ENCODE results near the gene EXOC2. TPM values are rescaled to one million over a fixed set of nuclear protein-coding genes. Genes with fewer than 3 reads are reported as not detected.

EXOC2 gene
- polyA plus RNA-seq, 4 donors, result 4.5 to 14.1 (median 8.8) TPM

DNA sequence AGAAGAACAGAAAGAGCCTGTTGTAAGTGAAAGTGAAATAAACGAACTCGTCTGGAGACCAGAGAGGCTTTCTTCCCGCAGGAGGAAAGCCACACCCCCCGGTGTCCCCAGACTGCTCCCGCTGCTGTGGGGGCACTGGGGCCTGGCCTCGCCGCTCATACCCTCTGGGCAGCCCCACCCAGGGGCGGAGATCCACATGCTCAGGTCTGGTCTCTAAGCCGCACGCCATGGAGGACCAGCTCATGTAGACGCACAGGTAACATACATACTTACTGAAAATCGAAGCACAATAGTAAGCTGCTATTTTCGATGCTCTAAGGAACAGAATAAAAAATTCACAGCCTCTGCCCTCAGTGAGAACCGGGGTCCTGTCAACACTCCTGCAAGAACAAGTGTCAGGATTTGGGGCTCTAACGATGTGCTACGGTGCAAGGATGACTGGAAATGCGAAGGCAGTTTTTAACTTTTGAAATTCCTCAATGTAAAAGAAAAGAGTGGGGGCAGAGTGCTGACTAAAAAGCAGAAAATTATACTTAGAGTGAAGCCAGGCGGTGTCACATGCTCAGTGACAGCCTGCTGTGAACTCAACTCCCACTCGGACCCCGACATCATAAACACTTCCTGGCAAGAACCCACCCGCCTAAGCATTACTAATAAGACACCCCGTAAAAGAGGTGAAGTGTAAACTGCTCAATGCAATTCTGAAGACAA is 190.9 kb downstream of the EXOC2 start:
- DNase-seq, result peak in 1 of 2 donors; percentile 64
- peaks cover 0 to 10% (median 0%) of the 10 kb centered on the region in 3 donors for H3K36me3 ChIP-seq (ENCODE audit: control insufficient read depth in 3 of 3, insufficient read depth in 2 of 3, low read depth in 1 of 3, low read length in 3 of 3)
- peak overlapping the region in 2 of 3 donors; percentile 1 to 29 for H3K27ac ChIP-seq (ENCODE audit: low read depth in 1 of 3, low read length in 2 of 3)
- H3K27me3 ChIP-seq (ENCODE audit: control insufficient read depth in 3 of 3, insufficient read depth in 3 of 3, low read length in 3 of 3), result no peaks in the 10 kb centered on the region
- WGBS, 3 donors, result 44 to 57% (median 45%) methylated on average over 22 of the region's 22 CpGs
- no peaks in the 10 kb centered on the region for H3K9me3 ChIP-seq (ENCODE audit: control insufficient read depth in 2 of 2, insufficient read depth in 1 of 2, low read depth in 1 of 2, low read length in 1 of 2)
- no peaks in the 10 kb centered on the region for H3K4me1 ChIP-seq (ENCODE audit: control insufficient read depth in 3 of 3, insufficient read depth in 2 of 3, low read depth in 1 of 3, low read length in 2 of 3)
- FAIRE-seq, result no peak
- peak overlapping the region in 1 of 3 donors; percentile 51 for H3K4me3 ChIP-seq (ENCODE audit: low read depth in 1 of 3, low read length in 3 of 3)

DNA sequence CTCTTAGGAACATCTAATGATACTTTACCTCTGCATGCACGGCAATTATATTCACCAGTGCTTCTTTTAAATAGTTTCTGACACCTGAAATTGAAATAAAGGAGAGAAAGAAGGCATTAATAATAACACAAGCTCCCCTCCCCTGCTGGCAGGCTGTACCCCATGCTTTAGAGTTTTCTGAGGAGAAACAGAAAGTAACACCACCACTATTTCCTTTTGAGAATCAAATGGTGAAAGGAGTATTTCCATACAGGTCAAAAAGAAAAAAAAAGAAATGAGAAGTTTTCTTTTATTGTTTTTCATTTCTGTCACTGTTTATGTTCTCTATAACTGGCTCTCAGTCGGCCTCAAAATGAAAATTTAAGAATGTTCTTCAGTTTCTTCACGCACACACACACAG is 193.3 kb downstream of the EXOC2 start:
- H3K27ac ChIP-seq (ENCODE audit: low read depth in 1 of 3, low read length in 2 of 3), result peak overlapping the region in 1 of 3 donors; percentile 34
- H3K36me3 ChIP-seq (ENCODE audit: control insufficient read depth in 3 of 3, insufficient read depth in 2 of 3, low read depth in 1 of 3, low read length in 3 of 3), result peaks cover 0 to 13% (median 4%) of the 10 kb centered on the region in 3 donors
- no peaks in the 10 kb centered on the region for H3K27me3 ChIP-seq (ENCODE audit: control insufficient read depth in 3 of 3, insufficient read depth in 3 of 3, low read length in 3 of 3)
- no peak for FAIRE-seq
- H3K9me3 ChIP-seq (ENCODE audit: control insufficient read depth in 2 of 2, insufficient read depth in 1 of 2, low read depth in 1 of 2, low read length in 1 of 2), result no peaks in the 10 kb centered on the region
- 67 to 79% (median 77%) methylated on average over 3 of the region's 3 CpGs for WGBS, 3 donors
- no peak for DNase-seq
- H3K4me3 ChIP-seq (ENCODE audit: low read depth in 1 of 3, low read length in 3 of 3), result no peak overlapping the region
- no peaks in the 10 kb centered on the region for H3K4me1 ChIP-seq (ENCODE audit: control insufficient read depth in 3 of 3, insufficient read depth in 2 of 3, low read depth in 1 of 3, low read length in 2 of 3)

DNA sequence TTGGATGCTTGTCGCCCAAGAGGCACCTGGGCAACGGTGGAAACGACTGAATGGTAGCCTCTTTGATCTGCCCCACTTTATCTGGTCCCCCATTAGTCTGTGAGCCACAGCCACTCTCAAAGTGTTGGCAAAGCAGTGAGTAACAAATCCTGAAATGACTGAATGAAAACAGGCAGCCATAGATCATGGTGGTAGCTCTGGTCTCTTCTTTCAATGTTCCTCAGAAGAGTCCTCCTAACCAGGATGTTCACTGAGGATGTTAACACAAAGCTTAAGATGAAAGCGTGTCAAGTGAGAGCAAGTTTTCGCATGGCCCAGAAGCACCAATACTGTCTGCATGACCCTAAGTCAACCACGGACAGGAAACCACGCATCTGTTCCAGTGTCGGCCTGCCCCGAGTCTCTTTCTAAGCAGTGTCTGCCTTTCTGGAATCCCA is 194.1 kb downstream of the EXOC2 start:
- Histone ChIP-seq H3K4me3 (ENCODE audit: low read depth in 1 of 3, low read length in 3 of 3) (no peak overlapping the region), H3K9me3 (ENCODE audit: control insufficient read depth in 2 of 2, insufficient read depth in 1 of 2, low read depth in 1 of 2, low read length in 1 of 2) (no peaks in the 10 kb centered on the region), H3K27me3 (ENCODE audit: control insufficient read depth in 3 of 3, insufficient read depth in 3 of 3, low read length in 3 of 3) (no peaks in the 10 kb centered on the region), H3K36me3 (ENCODE audit: control insufficient read depth in 3 of 3, insufficient read depth in 2 of 3, low read depth in 1 of 3, low read length in 3 of 3) (peaks cover 0 to 8% (median 4%) of the 10 kb centered on the region in 3 donors), H3K4me1 (ENCODE audit: control insufficient read depth in 3 of 3, insufficient read depth in 2 of 3, low read depth in 1 of 3, low read length in 2 of 3) (no peaks in the 10 kb centered on the region), H3K27ac (ENCODE audit: low read depth in 1 of 3, low read length in 2 of 3) (peak overlapping the region in 2 of 3 donors; percentile 14 to 39)
- FAIRE-seq (no peak), DNase-seq (peak; percentile 11 to 25)
- 72 to 89% (median 77%) methylated on average over 9 of the region's 9 CpGs for WGBS, 3 donors

DNA sequence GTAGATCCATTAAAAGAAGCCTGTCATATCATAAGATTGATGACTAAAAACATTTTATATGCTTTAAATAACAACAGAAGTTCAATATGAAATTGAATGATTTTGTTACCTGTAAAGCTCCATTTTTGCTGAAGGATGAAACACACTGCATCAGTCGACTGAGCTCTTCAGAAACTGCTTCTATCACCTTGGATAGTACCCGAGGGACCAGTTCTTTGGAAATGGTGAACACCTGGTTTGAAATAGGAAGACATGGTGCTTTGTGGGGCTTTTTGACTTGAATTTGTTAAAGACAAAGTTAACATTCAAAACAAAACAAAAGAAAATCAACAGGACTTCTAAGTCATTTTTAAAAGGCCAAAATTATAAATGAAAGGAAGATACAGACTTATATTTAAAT is 195.7 kb downstream of the EXOC2 start:
- H3K36me3 ChIP-seq (ENCODE audit: control insufficient read depth in 3 of 3, insufficient read depth in 2 of 3, low read depth in 1 of 3, low read length in 3 of 3), result peaks cover 0 to 6% (median 4%) of the 10 kb centered on the region in 3 donors
- FAIRE-seq, result no peak
- H3K27me3 ChIP-seq (ENCODE audit: control insufficient read depth in 3 of 3, insufficient read depth in 3 of 3, low read length in 3 of 3), result no peaks in the 10 kb centered on the region
- H3K4me3 ChIP-seq (ENCODE audit: low read depth in 1 of 3, low read length in 3 of 3), result no peak overlapping the region
- H3K27ac ChIP-seq (ENCODE audit: low read depth in 1 of 3, low read length in 2 of 3), result no peak overlapping the region
- H3K4me1 ChIP-seq (ENCODE audit: control insufficient read depth in 3 of 3, insufficient read depth in 2 of 3, low read depth in 1 of 3, low read length in 2 of 3), result no peaks in the 10 kb centered on the region
- WGBS, 3 donors, result 73 to 96% (median 84%) methylated on average over 2 of the region's 2 CpGs
- H3K9me3 ChIP-seq (ENCODE audit: control insufficient read depth in 2 of 2, insufficient read depth in 1 of 2, low read depth in 1 of 2, low read length in 1 of 2), result no peaks in the 10 kb centered on the region
- no peak for DNase-seq

DNA sequence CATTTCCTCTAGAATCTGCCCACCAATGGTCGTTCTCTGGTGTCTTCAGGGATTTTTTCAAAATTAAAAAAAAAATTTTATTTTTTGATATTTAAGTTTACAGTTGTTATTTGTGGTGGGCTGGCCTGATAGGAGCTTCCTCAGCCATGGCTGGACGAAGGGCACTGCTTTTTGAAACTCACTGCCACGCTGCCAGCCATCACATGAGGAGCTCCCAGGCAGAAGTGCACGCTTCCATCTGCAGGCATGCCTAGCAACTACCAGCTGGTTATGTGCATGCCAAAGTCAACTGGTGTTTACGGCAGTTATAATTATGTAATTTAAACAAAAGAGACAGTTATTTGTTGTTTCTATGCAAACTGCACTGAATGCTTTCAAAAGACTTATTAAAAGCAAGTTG is 196.3 kb downstream of the EXOC2 start:
- Histone ChIP-seq H3K27ac (ENCODE audit: low read depth in 1 of 3, low read length in 2 of 3) (no peak overlapping the region), H3K9me3 (ENCODE audit: control insufficient read depth in 2 of 2, insufficient read depth in 1 of 2, low read depth in 1 of 2, low read length in 1 of 2) (no peaks in the 10 kb centered on the region), H3K27me3 (ENCODE audit: control insufficient read depth in 3 of 3, insufficient read depth in 3 of 3, low read length in 3 of 3) (no peaks in the 10 kb centered on the region), H3K4me3 (ENCODE audit: low read depth in 1 of 3, low read length in 3 of 3) (no peak overlapping the region), H3K4me1 (ENCODE audit: control insufficient read depth in 3 of 3, insufficient read depth in 2 of 3, low read depth in 1 of 3, low read length in 2 of 3) (no peaks in the 10 kb centered on the region), H3K36me3 (ENCODE audit: control insufficient read depth in 3 of 3, insufficient read depth in 2 of 3, low read depth in 1 of 3, low read length in 3 of 3) (peaks cover 0 to 6% (median 4%) of the 10 kb centered on the region in 3 donors)
- FAIRE-seq (no peak), DNase-seq (no peak)
- WGBS, 3 donors, result 89 to 98% (median 96%) methylated on average over 5 of the region's 5 CpGs

DNA sequence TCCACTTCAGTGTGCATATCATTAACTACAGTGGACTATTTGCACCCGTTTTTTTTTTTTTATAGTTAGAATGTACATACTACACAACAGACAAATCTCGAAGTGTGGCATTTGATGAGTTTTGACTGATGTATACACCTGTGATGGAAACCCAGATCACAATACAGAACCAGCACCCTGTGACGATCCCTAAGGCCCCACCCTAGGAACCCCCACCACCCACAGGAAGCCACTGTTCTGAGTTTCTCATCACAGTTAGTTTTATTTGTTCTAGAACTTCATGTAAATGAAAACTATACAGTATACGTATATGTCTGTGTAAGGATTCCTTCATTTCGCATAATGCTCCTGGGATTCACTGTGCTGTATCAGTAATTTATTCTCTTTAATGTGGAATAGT is 198.5 kb downstream of the EXOC2 start:
- H3K9me3 ChIP-seq (ENCODE audit: control insufficient read depth in 2 of 2, insufficient read depth in 1 of 2, low read depth in 1 of 2, low read length in 1 of 2), result no peaks in the 10 kb centered on the region
- no peak overlapping the region for H3K27ac ChIP-seq (ENCODE audit: low read depth in 1 of 3, low read length in 2 of 3)
- FAIRE-seq (no peak), DNase-seq (no peak)
- no peaks in the 10 kb centered on the region for H3K4me1 ChIP-seq (ENCODE audit: control insufficient read depth in 3 of 3, insufficient read depth in 2 of 3, low read depth in 1 of 3, low read length in 2 of 3)
- H3K36me3 ChIP-seq (ENCODE audit: control insufficient read depth in 3 of 3, insufficient read depth in 2 of 3, low read depth in 1 of 3, low read length in 3 of 3), result peaks cover 0 to 6% (median 4%) of the 10 kb centered on the region in 3 donors
- H3K4me3 ChIP-seq (ENCODE audit: low read depth in 1 of 3, low read length in 3 of 3), result no peak overlapping the region
- 83 to 88% (median 86%) methylated on average over 5 of the region's 5 CpGs for WGBS, 3 donors
- H3K27me3 ChIP-seq (ENCODE audit: control insufficient read depth in 3 of 3, insufficient read depth in 3 of 3, low read length in 3 of 3), result no peaks in the 10 kb centered on the region

DNA sequence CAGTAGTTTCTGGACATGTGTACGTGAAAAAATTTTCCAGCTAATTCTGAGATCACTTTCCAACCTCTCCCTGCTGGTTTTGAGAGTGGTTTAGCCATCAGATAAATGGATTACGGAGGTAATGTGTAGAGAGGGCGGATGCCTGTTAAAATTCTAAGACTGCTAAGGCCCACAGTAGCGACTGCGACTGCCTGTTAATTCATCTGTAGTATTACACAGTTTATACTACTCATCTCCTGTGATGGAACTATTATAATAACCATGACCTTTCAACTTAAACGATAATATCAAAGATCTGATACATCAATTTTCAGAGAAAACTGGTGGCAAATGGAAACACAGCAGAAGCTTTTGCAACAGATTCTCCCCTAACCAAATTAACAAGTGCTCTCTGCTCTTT is 199.1 kb downstream of the EXOC2 start:
- Histone ChIP-seq H3K27me3 (ENCODE audit: control insufficient read depth in 3 of 3, insufficient read depth in 3 of 3, low read length in 3 of 3) (no peaks in the 10 kb centered on the region), H3K27ac (ENCODE audit: low read depth in 1 of 3, low read length in 2 of 3) (no peak overlapping the region), H3K4me3 (ENCODE audit: low read depth in 1 of 3, low read length in 3 of 3) (no peak overlapping the region), H3K36me3 (ENCODE audit: control insufficient read depth in 3 of 3, insufficient read depth in 2 of 3, low read depth in 1 of 3, low read length in 3 of 3) (peaks cover 0 to 6% (median 4%) of the 10 kb centered on the region in 3 donors), H3K9me3 (ENCODE audit: control insufficient read depth in 2 of 2, insufficient read depth in 1 of 2, low read depth in 1 of 2, low read length in 1 of 2) (no peaks in the 10 kb centered on the region), H3K4me1 (ENCODE audit: control insufficient read depth in 3 of 3, insufficient read depth in 2 of 3, low read depth in 1 of 3, low read length in 2 of 3) (no peaks in the 10 kb centered on the region)
- FAIRE-seq (no peak), DNase-seq (no peak)
- 78 to 81% (median 79%) methylated on average over 6 of the region's 6 CpGs for WGBS, 3 donors

DNA sequence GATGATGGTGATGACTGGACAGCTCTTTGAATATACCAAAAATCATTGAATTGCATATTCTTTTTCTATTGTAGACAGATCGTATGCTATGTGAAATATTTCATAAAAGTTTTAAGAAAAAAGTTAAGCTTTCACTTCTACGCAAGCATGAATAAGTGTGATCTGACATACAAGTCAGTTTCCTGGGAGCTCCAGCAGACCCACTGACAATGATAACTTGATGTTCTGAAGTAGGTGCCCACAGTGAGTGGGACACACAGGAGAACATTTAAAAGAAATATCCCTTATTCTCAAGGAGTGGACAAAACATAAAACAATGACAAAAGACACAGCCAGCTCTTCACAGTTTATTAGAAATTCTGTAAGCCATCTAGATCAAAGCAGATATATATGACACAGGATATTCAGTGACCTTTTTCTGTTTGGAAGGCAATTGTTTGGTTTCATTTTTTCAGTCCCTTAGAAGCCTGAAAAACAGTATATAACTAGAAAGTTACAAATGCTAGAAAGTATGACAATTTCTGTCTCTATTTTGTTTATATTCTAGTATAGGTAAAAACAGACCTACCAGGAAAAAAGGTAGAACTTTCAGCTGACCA is 200.0 kb downstream of the EXOC2 start:
- WGBS, 3 donors, result 80 to 94% (median 90%) methylated on average over 2 of the region's 2 CpGs
- no peak for FAIRE-seq

More for the DNA sequence above, 200.0 kb downstream of the EXOC2 start:
- DNase-seq, result no peak
- Histone ChIP-seq H3K9me3 (ENCODE audit: control insufficient read depth in 2 of 2, insufficient read depth in 1 of 2, low read depth in 1 of 2, low read length in 1 of 2) (no peaks in the 10 kb centered on the region), H3K36me3 (ENCODE audit: control insufficient read depth in 3 of 3, insufficient read depth in 2 of 3, low read depth in 1 of 3, low read length in 3 of 3) (peaks cover 0 to 10% (median 4%) of the 10 kb centered on the region in 3 donors), H3K27me3 (ENCODE audit: control insufficient read depth in 3 of 3, insufficient read depth in 3 of 3, low read length in 3 of 3) (no peaks in the 10 kb centered on the region), H3K27ac (ENCODE audit: low read depth in 1 of 3, low read length in 2 of 3) (no peak overlapping the region), H3K4me3 (ENCODE audit: low read depth in 1 of 3, low read length in 3 of 3) (no peak overlapping the region), H3K4me1 (ENCODE audit: control insufficient read depth in 3 of 3, insufficient read depth in 2 of 3, low read depth in 1 of 3, low read length in 2 of 3) (no peaks in the 10 kb centered on the region)

Data from small intestine (tissue), 7 donors.